GM18867 (cell line): ENCODE data around the gene PARD3.
A peak's percentile ranks its signal among the peaks of the same experiment; 100 is the strongest.

Source experiments
- ATAC-seq: cut with Tn5 transposase; IDR thresholded peaks from one replicate; pipeline ENCODE4 v1.9.1; 2021; ENCODE audit warnings: mild to moderate bottlenecking, moderate library complexity; ENCODE audit not compliant: unreplicated experiment

The PARD3 gene

DNA sequence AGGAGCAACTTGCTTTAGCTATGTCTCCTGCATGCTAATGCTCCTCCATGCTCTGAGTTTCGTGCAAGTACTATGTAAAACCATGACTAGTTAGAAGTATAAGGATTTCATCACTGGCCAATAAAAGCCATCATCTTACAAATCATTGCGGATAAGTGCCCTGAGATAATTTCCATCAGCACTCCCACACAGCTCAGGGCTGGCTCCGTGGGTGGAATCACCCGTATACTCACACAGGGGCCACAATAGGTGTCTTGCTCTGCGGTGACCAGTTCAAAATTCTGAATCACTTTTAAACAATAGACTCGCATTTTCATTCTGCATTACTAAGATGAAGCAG, 227.4 kb downstream of the PARD3 start:
- ATAC-seq: no peak

DNA sequence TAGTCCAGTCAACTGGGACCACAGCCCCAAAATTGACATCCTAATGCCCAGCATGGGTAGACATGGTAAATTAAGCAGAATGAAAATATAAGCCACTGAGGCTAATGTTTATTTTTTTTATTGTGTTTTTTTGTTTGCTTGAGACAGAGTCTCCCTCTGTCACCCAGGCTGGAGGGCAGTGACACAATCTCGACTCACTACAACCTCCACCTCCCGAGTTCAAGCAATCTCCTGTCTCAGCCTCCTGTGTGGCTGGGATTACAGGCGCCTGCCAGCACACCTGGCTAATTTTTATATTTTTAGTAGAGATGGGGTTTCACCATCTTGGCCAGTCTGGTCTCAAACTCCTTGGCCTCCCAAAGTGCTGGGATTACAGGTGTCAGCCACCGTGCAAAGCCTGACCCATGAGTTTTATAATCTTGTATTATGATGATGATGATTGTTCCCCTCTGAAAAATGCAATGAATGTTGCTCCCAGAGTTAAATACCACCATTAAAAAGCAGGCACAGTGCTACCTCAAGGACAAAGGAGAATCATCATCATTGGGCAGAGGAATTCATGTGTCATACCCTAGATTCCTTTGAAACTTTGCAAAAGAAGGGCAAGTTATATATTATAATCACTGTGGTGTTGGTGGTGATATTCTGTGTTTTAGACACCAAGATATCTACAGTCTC, 228.0 kb downstream of the PARD3 start:
- no peak for ATAC-seq

DNA sequence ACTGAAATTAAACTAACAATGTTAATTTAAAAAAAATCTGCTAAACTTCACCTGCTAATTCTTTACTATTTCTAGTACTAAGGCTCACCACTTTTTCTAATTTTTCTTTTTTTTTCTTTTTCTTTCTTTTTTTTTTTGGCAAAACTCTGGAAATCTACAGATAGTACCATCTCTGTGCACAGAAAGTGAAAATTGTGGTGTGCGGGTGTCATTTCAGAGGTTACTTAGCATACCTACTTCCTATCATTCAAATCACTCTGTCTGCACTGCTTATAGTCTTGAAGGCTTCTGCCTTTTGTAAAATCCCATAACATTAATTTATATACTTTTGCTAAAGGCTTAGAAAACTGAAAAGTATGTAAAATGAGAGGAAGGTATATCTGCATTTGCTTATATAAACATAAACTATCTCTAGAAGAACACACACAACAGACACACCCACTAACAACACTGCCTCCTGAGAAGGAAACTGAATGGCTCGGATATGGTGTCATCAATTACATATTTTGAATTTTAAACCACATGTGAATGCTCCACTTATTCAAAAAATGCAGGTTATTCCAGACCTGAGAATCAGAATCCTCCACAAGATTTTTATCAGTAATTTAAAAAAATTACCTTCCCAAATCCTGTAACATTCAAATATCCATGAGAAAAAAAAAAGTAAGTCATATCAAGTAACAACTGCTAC, 229.5 kb downstream of the PARD3 start:
- peak; percentile 84 for ATAC-seq

DNA sequence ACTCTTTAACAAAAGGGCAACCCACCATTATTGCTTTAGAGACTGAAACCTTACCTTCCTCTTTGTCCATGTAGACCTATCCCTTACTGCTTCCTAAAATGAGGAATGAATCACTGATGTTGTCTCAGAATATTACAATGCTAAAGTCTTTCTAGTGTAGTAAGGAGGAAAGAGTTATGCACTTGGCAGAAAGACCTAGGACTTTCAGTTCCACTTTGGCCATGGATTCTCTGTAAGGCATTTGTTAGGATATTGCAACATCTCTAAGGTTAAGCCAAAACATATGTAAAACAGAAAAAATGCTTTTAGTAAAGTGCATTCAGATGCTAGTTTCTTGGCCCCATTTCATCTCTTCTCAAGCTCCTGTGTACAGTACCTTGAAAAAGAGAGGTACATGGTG, 230.9 kb downstream of the PARD3 start:
- ATAC-seq: no peak

DNA sequence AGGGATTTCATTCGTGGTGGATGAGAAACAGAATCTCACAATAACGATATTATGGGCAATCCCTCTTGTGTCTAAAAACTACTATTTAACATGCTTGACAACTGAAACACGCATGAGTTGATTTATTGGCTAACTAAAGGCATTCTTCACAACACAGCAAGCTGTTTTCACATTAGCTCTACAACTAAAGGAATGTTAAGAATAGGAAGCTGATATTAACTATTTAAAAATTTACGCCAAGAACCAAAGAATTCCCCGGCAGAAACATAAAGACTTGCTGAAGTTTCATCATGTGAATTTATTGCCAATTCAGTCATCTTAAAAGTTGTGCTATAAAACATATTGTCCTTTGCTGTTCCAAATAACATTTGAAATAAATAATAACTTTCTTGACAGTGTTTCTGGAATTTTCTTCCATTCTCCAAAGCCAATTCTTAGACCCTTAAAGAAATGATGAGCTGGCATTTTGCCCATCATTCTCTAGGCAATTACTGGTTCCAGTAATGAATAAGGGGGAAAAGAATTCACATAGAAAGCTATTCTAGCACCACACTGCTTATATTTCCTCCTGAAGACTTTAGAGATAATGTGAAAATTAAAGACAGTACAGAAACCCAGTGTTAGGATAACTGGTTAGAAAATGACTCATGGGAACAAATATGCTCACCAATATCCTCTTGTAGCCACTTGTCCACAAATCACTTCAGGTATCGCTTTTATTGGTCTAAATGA, 233.1 kb downstream of the PARD3 start:
- no peak for ATAC-seq

DNA sequence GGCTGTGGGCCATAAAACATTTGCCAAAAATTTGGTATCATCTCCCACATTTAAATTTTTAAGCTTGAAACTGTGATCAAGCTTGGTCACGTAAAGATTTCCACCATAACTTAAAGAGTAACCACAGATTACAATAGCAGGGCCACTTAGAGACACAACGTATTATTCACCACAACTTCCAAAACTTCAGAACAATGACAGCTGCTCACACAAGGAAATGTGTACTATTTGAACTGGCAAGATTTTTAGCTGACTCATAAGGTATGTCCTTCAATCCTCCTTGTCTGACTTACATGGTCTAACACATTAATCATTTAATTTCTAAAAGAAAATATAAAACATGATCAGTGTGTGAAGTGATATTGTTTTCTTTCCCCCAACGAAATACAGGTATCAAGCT, 234.5 kb downstream of the PARD3 start:
- ATAC-seq: no peak

DNA sequence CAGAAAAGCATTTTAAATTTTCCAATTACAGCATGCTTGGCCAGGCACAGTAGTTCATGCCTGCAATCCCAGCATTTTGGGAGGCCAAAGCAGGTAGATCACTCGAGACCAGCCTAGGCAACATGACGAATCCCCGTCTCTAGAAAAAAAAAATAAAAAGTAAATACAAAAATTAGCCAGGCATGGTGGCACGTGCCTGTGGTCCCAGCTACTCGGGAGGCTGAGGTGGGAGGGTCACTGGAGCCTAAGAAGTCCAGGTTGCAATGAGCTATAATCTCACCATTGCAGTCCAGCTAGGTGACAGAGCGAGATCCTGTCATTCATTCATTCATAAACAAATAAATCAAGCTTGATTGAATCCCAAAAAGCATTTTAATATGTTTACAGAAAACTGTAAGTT, 234.9 kb downstream of the PARD3 start:
- no peak for ATAC-seq

DNA sequence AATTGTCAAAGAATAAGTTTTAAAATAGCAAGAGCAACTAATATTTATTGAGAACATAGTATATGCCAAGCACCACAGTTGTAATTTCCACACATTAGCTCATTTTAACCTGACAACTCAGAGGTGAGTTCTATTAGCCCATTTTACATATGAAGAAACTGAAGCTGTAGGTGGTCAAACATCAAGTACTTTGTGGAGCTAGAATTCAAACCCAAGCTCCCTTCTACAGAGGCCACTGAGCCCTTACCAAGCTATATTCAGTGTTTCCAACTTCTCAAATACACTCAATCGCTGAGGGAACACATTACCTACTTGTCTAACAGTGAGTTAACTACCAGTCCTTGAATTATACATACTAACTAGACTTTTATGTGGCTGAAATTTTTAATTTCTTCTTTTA, 236.6 kb downstream of the PARD3 start:
- ATAC-seq: no peak

DNA sequence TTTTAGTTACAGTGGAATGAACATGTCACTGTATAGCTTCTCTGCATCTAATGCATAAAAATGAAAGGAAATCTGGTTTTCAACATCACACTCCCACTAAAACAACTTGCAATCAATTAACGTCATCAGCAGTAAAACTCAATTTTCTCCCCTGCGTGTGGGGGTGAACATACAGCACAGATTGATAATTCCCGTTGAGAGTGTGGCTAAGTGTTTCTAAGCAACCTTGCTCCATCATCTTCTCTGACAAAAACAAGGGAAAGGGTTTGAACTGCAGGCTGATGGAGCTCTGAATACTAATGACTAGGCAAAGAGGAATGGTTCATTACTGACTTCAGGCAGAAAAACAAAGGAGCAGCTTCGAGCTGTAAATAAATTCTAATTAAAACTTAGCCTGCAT, 238.3 kb downstream of the PARD3 start:
- ATAC-seq: no peak

DNA sequence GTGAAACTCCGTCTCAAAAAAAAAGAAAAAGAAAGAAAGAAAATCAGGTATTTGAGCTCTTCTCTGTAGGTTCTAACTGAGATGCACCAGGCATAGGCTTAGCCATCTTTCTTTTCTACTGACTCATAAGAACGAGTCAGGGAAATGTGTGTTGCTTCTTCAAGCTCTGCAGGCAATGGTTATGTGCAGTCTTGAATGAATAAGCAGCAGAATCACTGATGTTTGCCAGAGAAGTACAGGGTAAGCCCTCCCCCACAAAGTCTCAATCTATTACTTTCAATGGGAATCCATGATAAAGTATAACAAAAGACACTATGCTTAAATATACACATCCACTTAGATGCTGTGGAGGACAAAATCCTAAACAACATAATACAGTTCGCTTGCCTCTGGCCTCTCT, 239.2 kb downstream of the PARD3 start:
- ATAC-seq: no peak

DNA sequence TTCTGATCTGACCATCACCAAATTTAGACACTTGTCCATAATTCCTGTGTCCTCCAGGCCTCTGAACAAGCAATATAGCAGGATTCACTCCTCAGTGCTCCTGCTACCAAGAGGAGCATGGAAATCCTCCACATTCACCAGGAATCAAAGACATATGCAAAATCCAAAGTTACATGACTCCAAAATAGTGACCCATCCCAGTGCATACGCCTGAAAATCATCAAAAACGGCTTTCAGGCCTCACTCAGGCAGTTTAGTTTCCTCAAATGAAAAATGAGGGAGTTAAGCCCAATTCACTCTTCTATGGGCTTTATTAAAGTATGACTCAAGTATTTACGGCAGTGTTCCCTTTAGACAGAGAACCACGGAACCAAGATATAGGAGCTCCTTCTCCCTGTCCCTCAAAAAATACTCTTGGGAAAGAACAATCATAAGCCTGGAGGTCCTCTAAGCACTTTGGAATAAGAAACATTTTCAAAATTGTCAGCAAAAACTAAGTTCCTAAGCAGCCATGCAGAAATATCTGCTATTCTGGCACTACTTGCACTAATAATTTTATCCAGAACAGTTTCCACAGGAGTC, 240.7 kb downstream of the PARD3 start:
- ATAC-seq: no peak

DNA sequence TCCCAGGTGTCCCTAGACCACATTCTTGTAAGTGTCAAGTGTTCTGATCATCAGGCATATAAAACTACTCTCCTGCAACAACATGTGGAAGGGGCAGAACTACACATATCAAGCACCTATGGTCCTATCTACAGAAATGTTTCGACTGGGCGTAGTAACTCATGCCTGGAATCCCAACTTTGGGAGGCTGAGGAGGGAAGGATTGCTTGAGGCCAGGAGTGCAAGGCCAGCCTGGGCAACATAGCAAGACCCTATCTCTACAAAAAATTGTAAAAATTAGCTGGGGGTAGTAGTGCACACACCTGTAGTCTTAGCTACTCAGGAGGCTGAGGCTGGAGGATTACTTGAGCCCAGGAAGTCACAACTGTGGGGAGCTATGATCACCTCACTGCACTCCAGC, 244.2 kb downstream of the PARD3 start:
- ATAC-seq: no peak

DNA sequence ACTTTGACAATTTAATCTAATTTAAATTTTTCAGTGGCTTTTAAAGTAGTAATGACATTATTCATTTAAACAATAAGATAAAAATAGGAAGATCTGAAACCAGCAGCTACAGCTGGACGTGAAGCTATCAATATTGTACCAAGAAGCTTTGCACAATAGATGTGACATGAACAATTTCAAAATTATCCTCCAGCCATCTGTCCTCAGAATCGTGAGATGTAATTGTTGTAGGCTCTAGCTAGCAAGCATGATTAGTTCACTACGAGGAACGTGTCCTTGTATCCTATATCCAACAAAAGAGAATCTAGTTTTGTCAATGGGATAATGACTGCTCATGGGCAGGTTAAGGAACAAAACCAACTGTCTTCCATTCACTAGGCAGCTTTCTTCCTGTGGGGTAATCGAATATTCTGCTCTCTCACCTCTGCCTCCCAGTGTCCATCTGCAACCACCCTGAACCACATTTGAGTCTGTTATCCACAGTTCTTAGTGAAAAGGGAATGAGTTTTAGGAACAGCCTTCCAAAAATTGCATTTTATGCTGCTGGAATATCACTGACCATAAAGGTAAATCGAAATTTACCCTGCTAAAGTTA, 247.3 kb downstream of the PARD3 start:
- ATAC-seq: no peak

DNA sequence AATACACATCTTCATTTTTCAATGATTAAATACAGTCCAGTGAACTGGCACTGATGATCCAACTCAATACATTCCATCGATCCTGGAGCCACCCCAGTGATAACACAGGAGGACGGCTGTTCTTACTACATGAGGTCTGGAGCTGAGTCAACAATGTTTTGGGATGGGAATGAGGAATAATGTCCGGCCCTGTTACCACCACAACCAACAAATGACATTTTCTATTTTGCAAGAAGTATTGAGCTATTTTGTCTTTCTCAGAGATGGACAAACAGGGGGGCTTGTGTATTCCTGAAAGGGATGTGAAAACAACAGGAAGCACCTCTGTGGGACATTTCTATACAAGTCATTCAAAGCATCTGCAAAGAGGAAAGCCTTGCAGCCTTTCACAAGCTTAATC, 249.2 kb downstream of the PARD3 start:
- ATAC-seq: no peak

DNA sequence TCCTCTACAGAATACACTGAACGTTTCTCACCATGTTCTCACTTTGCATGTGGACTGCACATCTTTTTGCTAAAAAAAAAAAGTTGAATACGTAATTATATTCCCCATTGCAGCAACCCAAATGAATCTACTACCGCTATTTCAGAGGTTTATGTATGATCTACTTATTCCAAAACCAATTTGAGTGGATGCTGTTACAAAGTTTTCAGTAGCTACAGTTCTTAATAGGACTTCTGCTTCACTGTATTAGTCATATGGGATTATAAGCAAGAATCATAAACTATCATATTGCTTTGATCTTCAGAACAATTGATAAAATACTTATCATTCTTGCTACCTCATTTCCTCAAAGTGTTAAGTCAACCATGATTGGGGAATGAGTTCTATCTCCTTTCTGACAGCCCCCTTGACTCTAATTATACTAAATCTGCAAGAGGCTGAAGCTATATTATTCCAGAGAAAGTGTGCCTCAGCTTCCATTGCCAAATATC, 257.0 kb downstream of the PARD3 start:
- ATAC-seq: no peak

DNA sequence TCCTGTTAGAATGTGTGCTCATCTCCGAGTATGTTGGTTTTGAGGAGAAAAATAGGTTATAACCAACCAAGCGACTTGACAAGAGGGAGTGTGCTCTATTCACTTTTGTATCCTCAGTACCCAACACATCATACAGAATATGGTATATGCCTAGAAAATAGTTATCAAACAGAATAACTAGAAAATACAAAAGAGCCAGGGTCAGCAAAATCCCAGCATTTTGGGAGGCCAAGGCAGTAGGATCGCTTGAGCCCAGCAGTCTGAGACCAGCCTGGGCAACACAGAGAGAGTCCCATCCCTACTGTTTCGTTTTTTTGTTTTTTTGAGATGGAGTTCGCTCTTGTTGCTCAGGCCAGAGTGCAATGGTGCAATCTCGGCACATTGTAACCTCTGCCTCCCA, 257.9 kb downstream of the PARD3 start:
- ATAC-seq: no peak

DNA sequence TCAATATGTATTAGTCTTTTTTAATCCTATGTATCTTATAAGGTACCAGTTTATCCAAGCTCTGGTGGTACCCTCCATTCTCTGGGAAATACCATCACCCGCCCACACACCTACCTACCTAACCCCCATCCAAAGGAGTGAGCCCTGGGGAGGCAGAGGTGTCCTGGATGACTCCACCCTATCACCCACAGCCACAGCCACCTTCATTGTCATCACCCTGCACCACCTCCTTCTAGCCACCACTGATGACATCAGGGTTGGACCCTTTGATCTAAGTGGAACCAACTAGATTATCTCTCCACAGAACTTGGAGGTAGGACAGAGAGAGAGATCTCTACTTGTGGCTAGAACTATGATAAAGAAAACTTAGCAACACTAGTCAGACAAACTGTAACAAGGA, 259.4 kb downstream of the PARD3 start:
- no peak for ATAC-seq

DNA sequence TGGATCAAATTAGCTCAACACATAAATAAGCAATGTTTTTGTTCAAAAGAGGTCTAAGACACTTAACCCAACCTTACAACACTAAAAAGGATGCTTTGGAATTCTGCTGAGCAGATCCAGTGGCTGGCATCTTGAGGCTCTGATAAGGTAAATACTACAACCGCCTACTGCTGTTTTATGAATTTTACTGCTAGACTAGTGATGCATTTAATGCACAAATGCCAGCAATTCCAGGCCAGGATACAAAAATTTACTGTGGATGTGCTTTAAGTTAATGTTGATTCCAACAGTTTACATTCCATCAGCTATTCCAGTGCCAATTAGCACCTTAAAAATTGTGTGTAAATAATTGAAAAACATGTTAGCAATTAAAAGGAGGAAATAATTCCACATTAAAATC, 261.3 kb downstream of the PARD3 start:
- no peak for ATAC-seq

DNA sequence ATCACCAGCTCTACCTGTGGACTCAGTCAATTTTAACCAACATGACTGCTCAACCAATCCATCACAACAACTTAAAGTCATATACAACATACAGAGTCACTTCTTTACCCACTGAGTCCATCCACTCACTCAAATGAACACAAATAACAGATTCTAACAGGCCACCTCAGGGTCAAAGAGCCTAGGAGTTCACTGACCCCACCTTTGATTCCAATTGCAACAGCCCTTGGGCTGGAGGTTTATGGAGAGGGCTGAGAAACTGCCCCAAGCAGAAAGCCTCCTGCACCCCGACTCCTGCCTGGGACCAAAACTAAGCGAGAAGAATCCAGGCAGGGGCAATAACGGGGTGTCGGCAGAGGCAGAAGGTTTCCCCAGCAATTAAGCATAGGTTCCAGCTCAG, 263.8 kb downstream of the PARD3 start:
- no peak for ATAC-seq

DNA sequence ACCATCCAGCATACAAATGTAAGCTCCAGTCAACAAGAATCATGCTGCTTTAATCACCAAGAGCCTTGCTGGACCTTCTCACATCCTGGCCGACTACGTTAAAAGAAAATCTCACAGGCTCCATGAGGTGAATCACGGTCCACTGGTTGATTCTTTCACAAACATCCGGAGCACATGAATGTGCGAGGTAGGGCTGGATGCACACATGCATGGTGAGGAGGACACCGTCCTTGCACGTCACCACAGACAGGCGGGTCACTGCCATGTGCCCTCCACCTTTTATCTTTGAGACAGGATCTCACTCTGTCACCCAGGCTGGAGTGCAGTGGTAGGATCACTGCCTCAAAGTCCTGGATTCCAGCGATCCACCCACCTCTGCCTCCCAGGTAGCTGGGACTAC, 265.1 kb downstream of the PARD3 start:
- no peak for ATAC-seq

DNA sequence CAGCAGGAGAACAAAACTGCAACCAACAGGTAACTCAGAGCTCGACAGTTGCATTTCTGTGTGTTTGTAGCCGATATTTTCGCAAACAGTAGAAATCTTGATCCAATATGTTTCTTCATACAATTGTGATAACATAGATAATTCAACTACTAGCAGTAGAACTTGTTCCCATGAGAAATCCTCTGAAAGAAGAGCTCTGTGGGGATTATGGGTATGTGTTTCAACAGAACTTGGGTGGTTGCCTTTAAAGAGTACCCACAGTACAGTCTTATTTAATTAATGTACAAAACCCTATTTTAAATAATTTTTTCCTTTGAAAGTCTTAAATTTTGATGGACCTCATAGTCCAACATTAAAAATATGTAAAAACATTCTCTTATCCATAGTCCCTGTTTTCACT, 266.1 kb downstream of the PARD3 start:
- ATAC-seq: no peak
